Heart left ventricle (tissue), 16 donors: Measurements from ENCODE around the gene XYLT1. TPM values are rescaled to one million over a fixed set of nuclear protein-coding genes. Genes with fewer than 3 reads are reported as not detected.
A peak's percentile ranks its signal among the peaks of the same experiment; 100 is the strongest.

Experiments used
- ATAC-seq, 4 donors: fragments of 200-7000 bp; cut with Tn5 transposase; one replicate each; pipeline ENCODE4 v1.9.1; 2020 to 2022; ENCODE audit warnings: moderate library complexity in 4 of 4, mild to moderate bottlenecking in 3 of 4, moderate number of reproducible peaks in 1 of 4
- DNase-seq, 5 donors: peaks; one replicate each; pipeline ENCODE4 v3.0.0-alpha.2; 2020
- H3K27ac ChIP-seq, 12 donors: fragments of 200-600 bp; sonication (generic) in 4 of 12; one replicate each; pipeline versions ENCODE4 v1.5.0 to v1.8.0; 2016 to 2022; ENCODE audit warnings: mild to moderate bottlenecking in 2 of 12
- H3K27me3 ChIP-seq, 9 donors: fragments of 200-600 bp; sonication (generic) in 2 of 9; one replicate each; pipeline versions ENCODE4 v1.5.1 to v1.8.0; 2016 to 2022; ENCODE audit warnings: mild to moderate bottlenecking in 3 of 9
- H3K36me3 ChIP-seq, 9 donors: fragments of 200-600 bp; sonication (generic) in 2 of 9; one replicate each; pipeline versions ENCODE4 v1.5.0 to v1.8.0; 2018 to 2022; ENCODE audit warnings: mild to moderate bottlenecking in 2 of 9
- H3K4me1 ChIP-seq, 12 donors: fragments of 200-600 bp; sonication (generic) in 4 of 12; one replicate each; pipeline versions ENCODE4 v1.5.0 to v1.8.0; 2016 to 2022; ENCODE audit warnings: mild to moderate bottlenecking in 3 of 12
- H3K4me3 ChIP-seq, 12 donors: fragments of 200-600 bp; sonication (generic) in 4 of 12; one replicate each; pipeline versions ENCODE4 v1.5.0 to v1.8.0; 2017 to 2022; ENCODE audit warnings: mild to moderate bottlenecking in 9 of 12, moderate library complexity in 4 of 12
- H3K9me3 ChIP-seq, 12 donors: fragments of 200-600 bp; sonication (generic) in 4 of 12; one replicate each; pipeline versions ENCODE4 v1.5.0 to v1.8.0; 2016 to 2022; ENCODE audit warnings: mild to moderate bottlenecking in 1 of 12
- CTCF ChIP-seq, 12 donors: fragments of 200-600 bp; sonication (generic) in 4 of 12; IDR thresholded peaks; one replicate each; pipeline versions ENCODE4 v1.5.0 to v1.8.0; 2018 to 2022; ENCODE audit warnings: antibody characterized with exemption in 12 of 12, mild to moderate bottlenecking in 5 of 12
- POLR2A ChIP-seq, 2 donors: fragments of 450-650 bp; IDR thresholded peaks; one replicate each; pipeline ENCODE4 v1.6.1; 2017; ENCODE audit warnings: antibody characterized with exemption in 2 of 2, mild to moderate bottlenecking in 2 of 2, moderate library complexity in 2 of 2
- WGBS, 4 donors: extraction: QIAGEN DNeasy Blood & Tissue Kit in 2 of 4; methylation state at CpG; one replicate each; pipeline versions ENCODE4 v1.1.5 to v1.1.7; 2013 to 2018; 5-methylcytosine and 5-hydroxymethylcytosine counted together
- intact Hi-C, 10 donors: fragments of 100-400 bp; cut with DNase I; formaldehyde crosslinking; loops; one replicate each; pipeline versions ENCODE4 v1.11.1 to v1.14.2; 2022
- polyA plus RNA-seq, 2 donors: library from polyadenylated mRNA; stranded (reverse); fragments of 200-250 nt; gene quantifications; one replicate each; pipeline ENCODE4 v1.2.3, GENCODE V29; 2013
- total RNA-seq, 9 donors: library from RNA; depleted of rRNA in 2 of 9; stranded (reverse); fragments of >200 nt in 2 of 9; fragmentation: NEBNext Ultra II Directional in 3 of 9; extraction: Animal tissue kit (Norgen Biotek cat#: 25700) in 3 of 9; gene quantifications; one replicate each; pipeline versions ENCODE4 v1.1.0 to v1.2.4, GENCODE V29; 2016 to 2023
- donor health status: ischemic (EF 13 %, LVEDD 7.1; RV severe dilation, severe dysfunction).
- donor health status: healthy with polysubstance abuse.
- donor health status: DM: no; HTN: yes; CAD: no.
- donor health status: DM: no; HTN: no; CAD: no.
- donor health status: ischemic (EF 25% LVEDD 6.9; RV normal size, moderate dysfunction).
- donor health status: ischemic (EF 25% LVEDD 5.7; RV mildly dilated, moderate dysfunction).
- donor health status: healthy.
- donor health status: DM: yes; HTN: yes; CAD: no.
- donor health status: ischemic (EF 35%, LVEDD 5.7; RV mildly dilated, moderate dysfunction).
- donor health status: nonischemic (EF 11% LVEDD 7.7; RV severe dilation, severe dysfunction).
- donor health status: DM: yes; HTN: yes; CAD: no.
- donor health status: PGD.
- donor health status: ischemic (EF 29% LVEDD 5.4; RV normal size, mild dysfunction).
- donor health status: nonischemic (EF 23%, LVEDD 6.1; RV moderate dilation, normal function).

Gene XYLT1
- total and polyA plus RNA-seq, 11 donors: 0.46 to 12.3 (median 2.4) TPM

- peaks cover 0 to 16% (median 0%) of the 10 kb centered on the region in 12 donors for H3K4me1 ChIP-seq
- H3K36me3 ChIP-seq: no peaks in the 10 kb centered on the region
- H3K4me3 ChIP-seq: no peak overlapping the region
- DNase-seq (peak in 1 of 5 donors; percentile 18), ATAC-seq (peak; percentile 30 to 76 (median 54))
- H3K27me3 ChIP-seq: peaks cover 0 to 31% (median 10%) of the 10 kb centered on the region in 9 donors
- TF ChIP-seq POLR2A (IDR thresholded peaks at IDR 0.05): no peak
- TF ChIP-seq CTCF (IDR thresholded peaks at IDR 0.05): peak in 10 of 12 donors; percentile 29 to 60 (median 47)
- 31 to 36% (median 33%) methylated on average over 11 of the region's 11 CpGs for WGBS, 4 donors
- H3K9me3 ChIP-seq: peaks cover 0 to 5% (median 0%) of the 10 kb centered on the region in 12 donors
- intact Hi-C loops: loop anchor here in 5 of 10 donors (5.0 to 10.0 kb wide), 4 partner anchors 98 to 612 kb away; no protein-coding TSS in a partner anchor
- H3K27ac ChIP-seq: no peak overlapping the region
Observed at GRCh38 chr16:17476414-17477259, 5.9 kb upstream of the XYLT1 start.

GRCh38 chr16:17475104-17475503, 4.3 kb upstream of the XYLT1 start:
- DNase-seq: no peak
- Histone ChIP-seq H3K36me3 (no peaks in the 10 kb centered on the region), H3K4me3 (no peak overlapping the region), H3K27me3 (peaks cover 0 to 28% (median 9%) of the 10 kb centered on the region in 9 donors), H3K4me1 (peaks cover 0 to 25% (median 3%) of the 10 kb centered on the region in 12 donors), H3K27ac (no peak overlapping the region), H3K9me3 (no peaks in the 10 kb centered on the region)
- ATAC-seq: no peak
- intact Hi-C loops: loop anchor here in 5 of 10 donors (5.0 to 10.0 kb wide), 4 partner anchors 100 to 610 kb away; no protein-coding TSS in a partner anchor
- no peak for TF ChIP-seq CTCF (IDR thresholded peaks at IDR 0.05)
- no peak for TF ChIP-seq POLR2A (IDR thresholded peaks at IDR 0.05)
- WGBS, 4 donors: 74 to 81% (median 79%) methylated on average over 7 of the region's 7 CpGs

- Histone ChIP-seq H3K4me3 (no peak overlapping the region), H3K27me3 (peaks cover 0 to 29% (median 11%) of the 10 kb centered on the region in 9 donors), H3K27ac (no peak overlapping the region), H3K9me3 (no peaks in the 10 kb centered on the region), H3K36me3 (no peaks in the 10 kb centered on the region), H3K4me1 (peaks cover 0 to 30% (median 6%) of the 10 kb centered on the region in 12 donors)
- TF ChIP-seq CTCF (IDR thresholded peaks at IDR 0.05): no peak
- DNase-seq (no peak), ATAC-seq (no peak)
- intact Hi-C loops: loop anchor here in 4 of 10 donors (10.0 kb wide), 3 partner anchors 100 to 610 kb away; no protein-coding TSS in a partner anchor
- WGBS, 4 donors: 63 to 83% (median 69%) methylated on average over 13 of the region's 13 CpGs
Observed at GRCh38 chr16:17474572-17474971, 3.8 kb upstream of the XYLT1 start.

GRCh38 chr16:17474037-17474436, 3.3 kb upstream of the XYLT1 start:
- H3K36me3 ChIP-seq: no peaks in the 10 kb centered on the region
- H3K27ac ChIP-seq: no peak overlapping the region
- no peak for ATAC-seq
- no peaks in the 10 kb centered on the region for H3K9me3 ChIP-seq
- no peak overlapping the region for H3K4me3 ChIP-seq
- DNase-seq: no peak
- peaks cover 0 to 35% (median 10%) of the 10 kb centered on the region in 12 donors for H3K4me1 ChIP-seq
- no peak for TF ChIP-seq POLR2A (IDR thresholded peaks at IDR 0.05)
- no peak for TF ChIP-seq CTCF (IDR thresholded peaks at IDR 0.05)
- intact Hi-C loops: loop anchor here in 4 of 10 donors (10.0 kb wide), 3 partner anchors 101 to 609 kb away; no protein-coding TSS in a partner anchor
- peaks cover 0 to 32% (median 8%) of the 10 kb centered on the region in 9 donors for H3K27me3 ChIP-seq
- 29 to 42% (median 33%) methylated on average over 4 of the region's 4 CpGs for WGBS, 4 donors
